ENCODE measurements around the gene KLHL29. TPM values are rescaled to one million over a fixed set of nuclear protein-coding genes. Genes with fewer than 3 reads are reported as not detected.

Gene KLHL29
- total and polyA plus RNA-seq, 10 of the 15 experiments (the other 5 are each of a cell fraction or from before 2014, with no cell fraction given) = 1.4 to 19.5 (median 6.1) TPM

GRCh38 chr2:23510471-23510870 is 125.5 kb downstream of the KLHL29 start:
- no peaks in the 10 kb centered on the region; a peak in 2 of 4 replicates for H3K36me3 ChIP-seq (ENCODE audit: control insufficient read depth in 2 of 2, insufficient read depth in 2 of 2, low read length in 1 of 2)
- BruUV-seq (replicated peaks) = no TSS peak
- H3K27ac ChIP-seq (ENCODE audit: control insufficient read depth, insufficient read depth) = no peak overlapping the region
- intact Hi-C loops (cut with micrococcal nuclease; ENCODE audit: unreplicated experiment) = no loop called here
- DNase-seq (ENCODE audit: low read depth, low spot score) (no peak), FAIRE-seq (no peak), ATAC-seq (no peak)
- RAD21 ChIA-PET (ENCODE audit: unreplicated experiment) = no interaction called here
- CTCF ChIA-PET = interaction anchor here (1.2 kb wide), 1 partner anchor 50 kb away, joined by 4 read pairs; no protein-coding TSS in a partner anchor
- no peaks in the 10 kb centered on the region for H3K79me2 ChIP-seq (ENCODE audit: control insufficient read depth, insufficient read depth, low read length)
- H3K9me3 ChIP-seq (replicated peaks; ENCODE audit: control insufficient read depth, insufficient read depth, low read length) = no peaks in the 10 kb centered on the region
- H3K4me2 ChIP-seq (ENCODE audit: control insufficient read depth, insufficient read depth) = no peak overlapping the region
- no peak overlapping the region for H3K9ac ChIP-seq (ENCODE audit: control insufficient read depth, insufficient read depth, low read length)
- no peaks in the 10 kb centered on the region for H3K27me3 ChIP-seq (replicated peaks in 1 of 2; ENCODE audit: control insufficient read depth in 2 of 2, insufficient read depth in 2 of 2, low read length in 1 of 2)
- SMC1A ChIA-PET (ENCODE audit: uncharacterized antibody, unreplicated experiment) = no interaction called here
- no peaks in the 10 kb centered on the region for H3K4me1 ChIP-seq (ENCODE audit: control insufficient read depth, insufficient read depth, low read length)
- H3K4me3 ChIP-seq = no peak overlapping the region
- TF ChIP-seq RCOR1 (conservative IDR thresholded peaks at IDR 0.05; ENCODE audit: low read depth, low read length) (no peak), GABPA (IDR thresholded peaks at IDR 0.05; ENCODE audit: low read depth) (no peak), MYC (IDR thresholded peaks at IDR 0.05; ENCODE audit: insufficient read depth, insufficient read length, insufficient replicate concordance, low read length, severe bottlenecking) (no peak), NR2F1 (conservative IDR thresholded peaks at IDR 0.05) (no peak), RFX5 (IDR thresholded peaks at IDR 0.05; ENCODE audit: low read depth, low read length) (no peak), IRF4 (IDR thresholded peaks at IDR 0.05; ENCODE audit: low read depth, low read length) (no peak), PAX8 (IDR thresholded peaks at IDR 0.05) (no peak), PAX5 (IDR thresholded peaks at IDR 0.05; ENCODE audit: borderline replicate concordance, low read depth, low read length) (no peak), CBX3 (IDR thresholded peaks at IDR 0.05; ENCODE audit: borderline replicate concordance, low read depth) (no peak), NFIC (IDR thresholded peaks at IDR 0.05; ENCODE audit: low read depth, low read length) (no peak), ZZZ3 (IDR thresholded peaks at IDR 0.05; ENCODE audit: control insufficient read depth, insufficient read length, low read depth) (no peak), JUNB (IDR thresholded peaks at IDR 0.05) (no peak), CEBPB (IDR thresholded peaks at IDR 0.05; ENCODE audit: borderline replicate concordance in 1 of 2, low read depth in 2 of 2, low read length in 2 of 2) (no peak)
- in situ Hi-C loops (cut with MboI) = no loop called here
- no peaks in the 10 kb centered on the region for H4K20me1 ChIP-seq (ENCODE audit: control insufficient read depth, insufficient read depth)
- H2AFZ ChIP-seq (ENCODE audit: control insufficient read depth, low read depth, low read length) = no peak overlapping the region
- POLR2A ChIA-PET = no interaction called here
- WGBS (ENCODE audit: insufficient coverage, insufficient replicate concordance, low lambda C conversion rate, missing lambda C conversion rate) = 57% methylated on average over 5 of the region's 5 CpGs
